IMR-90 (cell line): ENCODE data around the gene SLC6A6. TPM values are rescaled to one million over a fixed set of nuclear protein-coding genes. Genes with fewer than 3 reads are reported as not detected.
A peak's percentile ranks its signal among the peaks of the same experiment; 100 is the strongest.

Experiments used
- ATAC-seq: fragments of 200-7000 bp; cut with Tn5 transposase; 2 replicates; pipeline ENCODE4 v1.9.1; 2020; ENCODE audit warnings: low read depth, mild to moderate bottlenecking, moderate library complexity
- BruUV-seq: library from RNA; stranded (reverse); fragments of 400-500 nt; replicated peaks from 2 replicates; lab custom pipeline; 2021; lab: Mats Ljungman, UMichigan
- CTCF ChIA-PET: fragments of 300-600 bp; formaldehyde crosslinking; extraction: SDS; loops from one replicate; lab custom pipeline; 2021; ENCODE audit warnings: antibody characterized with exemption; lab: Yijun Ruan, JAX
- POLR2A ChIA-PET: fragments of 300-600 bp; sonication (Branson Sonifier 250); formaldehyde crosslinking; loops from one replicate; lab custom pipeline; 2022; ENCODE audit warnings: antibody characterized with exemption; ENCODE audit not compliant: unreplicated experiment; lab: Charles Lee
- DNase-seq: peaks from one replicate; pipeline ENCODE4 v3.0.0; 2013
- H2AFZ ChIP-seq: replicated peaks from 2 replicates; pipeline ENCODE3; 2013; ENCODE audit warnings: low read length, mild to moderate bottlenecking; ENCODE audit not compliant: poor library complexity
- H2AK5ac ChIP-seq: 2 replicates; pipeline ENCODE4 v1.6.1; 2013; ENCODE audit warnings: low read depth, low read length, inconsistent platforms
- H2AK9ac ChIP-seq: replicated peaks from 2 replicates; pipeline ENCODE3; 2013; ENCODE audit warnings: mild to moderate bottlenecking, low read depth, low read length, moderate library complexity; ENCODE audit not compliant: poor library complexity
- H2BK120ac ChIP-seq: 2 replicates; pipeline ENCODE4 v1.6.1; 2013; ENCODE audit warnings: low read depth, low read length, inconsistent platforms
- H2BK15ac ChIP-seq: 3 replicates; pipeline ENCODE4 v1.6.1; 2013; ENCODE audit warnings: low read depth, low read length, inconsistent platforms
- H2BK20ac ChIP-seq: 2 replicates; pipeline ENCODE4 v1.6.1; 2013; ENCODE audit warnings: low read depth, mild to moderate bottlenecking, inconsistent platforms, low read length, moderate library complexity
- H2BK5ac ChIP-seq: 2 replicates; pipeline ENCODE4 v1.6.1; 2013; ENCODE audit warnings: mild to moderate bottlenecking, low read depth, low read length, inconsistent platforms; ENCODE audit not compliant: poor library complexity, severe bottlenecking
- H3K14ac ChIP-seq: replicated peaks from 2 replicates; pipeline ENCODE4 v1.6.1; 2013; ENCODE audit warnings: low read depth, low read length, inconsistent platforms
- H3K18ac ChIP-seq: 2 replicates; pipeline ENCODE4 v1.6.1; 2013; ENCODE audit warnings: low read depth, low read length, control low read depth
- H3K23ac ChIP-seq: 2 replicates; pipeline ENCODE4 v1.6.1; 2013; ENCODE audit warnings: low read depth, low read length, inconsistent platforms
- H3K27ac ChIP-seq: 2 replicates; pipeline ENCODE4 v1.5.1; 2013; ENCODE audit warnings: mild to moderate bottlenecking, control low read depth, low read length; ENCODE audit not compliant: insufficient read depth
- H3K27me3 ChIP-seq: 2 replicates; pipeline ENCODE4 v1.6.1; 2013; ENCODE audit warnings: low read length; ENCODE audit not compliant: control insufficient read depth, insufficient read depth
- H3K36me3 ChIP-seq: 2 replicates; pipeline ENCODE4 v1.6.1; 2013; ENCODE audit warnings: low read length, mixed read lengths; ENCODE audit not compliant: control insufficient read depth, insufficient read depth
- H3K4ac ChIP-seq: 2 replicates; pipeline ENCODE4 v1.6.1; 2013; ENCODE audit warnings: low read depth, low read length, inconsistent platforms
- H3K4me1 ChIP-seq: 2 replicates; pipeline ENCODE4 v1.6.1; 2013; ENCODE audit warnings: low read length, mixed read lengths; ENCODE audit not compliant: control insufficient read depth, insufficient read depth
- H3K4me2 ChIP-seq: 2 replicates; pipeline ENCODE4 v1.6.1; 2013; ENCODE audit warnings: low read depth, mild to moderate bottlenecking, control low read depth, low read length, moderate library complexity
- H3K4me3 ChIP-seq: 2 replicates; pipeline ENCODE4 v1.5.1; 2013; ENCODE audit warnings: low read depth, mild to moderate bottlenecking, control low read depth, low read length, moderate library complexity; ENCODE audit not compliant: insufficient read depth
- H3K56ac ChIP-seq: 2 replicates; pipeline ENCODE4 v1.6.1; 2013; ENCODE audit warnings: low read length, inconsistent platforms; ENCODE audit not compliant: insufficient read depth; ENCODE audit errors: extremely low read depth
- H3K79me1 ChIP-seq, 2 experiments: 2 replicates each; pipeline ENCODE4 v1.6.1; 2013; ENCODE audit warnings: low read length in 2 of 2, inconsistent platforms in 1 of 2, low read depth in 1 of 2
- H3K9ac ChIP-seq: 2 replicates; pipeline ENCODE4 v1.6.1; 2013; ENCODE audit warnings: low read depth, low read length, control low read depth
- H3K9me1 ChIP-seq: 2 replicates; pipeline ENCODE4 v1.6.1; 2013; ENCODE audit warnings: low read length, inconsistent platforms; ENCODE audit not compliant: insufficient read depth
- H3K9me3 ChIP-seq: 2 replicates; pipeline ENCODE4 v1.6.1; 2013; ENCODE audit warnings: low read length; ENCODE audit not compliant: control insufficient read depth, insufficient read depth
- H4K20me1 ChIP-seq: 2 replicates; pipeline ENCODE4 v1.6.1; 2013; ENCODE audit warnings: low read length, inconsistent platforms; ENCODE audit not compliant: insufficient read depth
- H4K5ac ChIP-seq: 2 replicates; pipeline ENCODE4 v1.6.1; 2013; ENCODE audit warnings: mild to moderate bottlenecking, low read depth, low read length, control low read depth
- H4K8ac ChIP-seq, 2 experiments: 2 replicates each; pipeline ENCODE4 v1.6.1; 2013; ENCODE audit warnings: low read depth in 2 of 2, low read length in 2 of 2, control low read depth in 1 of 2, inconsistent platforms in 1 of 2
- H4K91ac ChIP-seq: 2 replicates; pipeline ENCODE4 v1.6.1; 2013; ENCODE audit warnings: low read depth, low read length, inconsistent platforms; ENCODE audit not compliant: insufficient read depth
- BHLHE40 ChIP-seq: fragments of 150-350 bp; IDR thresholded peaks from 2 replicates; pipeline ENCODE4 v1.6.1; 2016; ENCODE audit warnings: mild to moderate bottlenecking, low read depth, low read length
- CEBPB ChIP-seq: IDR thresholded peaks from 2 replicates; pipeline ENCODE4 v1.6.1; 2012; ENCODE audit warnings: low read depth, low read length, improper control_type of control experiment
- CHD1 ChIP-seq: IDR thresholded peaks from 2 replicates; pipeline ENCODE4 v1.6.1; 2012; ENCODE audit warnings: low read depth, low read length, improper control_type of control experiment
- ELK1 ChIP-seq: fragments of 150-350 bp; IDR thresholded peaks from 2 replicates; pipeline ENCODE4 v1.6.1; 2016; ENCODE audit warnings: low read depth, mild to moderate bottlenecking, low read length, moderate library complexity, borderline replicate concordance
- MAFK ChIP-seq: IDR thresholded peaks from 2 replicates; pipeline ENCODE4 v1.6.1; 2012; ENCODE audit warnings: low read depth, low read length, improper control_type of control experiment
- MAZ ChIP-seq: IDR thresholded peaks from 2 replicates; pipeline ENCODE4 v1.6.1; 2012; ENCODE audit warnings: low read depth, mild to moderate bottlenecking, low read length, improper control_type of control experiment, moderate library complexity, borderline replicate concordance
- NFE2L2 ChIP-seq: fragments of 150-350 bp; IDR thresholded peaks from 2 replicates; pipeline ENCODE4 v1.6.1; 2016; ENCODE audit warnings: low read depth, mild to moderate bottlenecking, low read length
- POLR2A ChIP-seq: IDR thresholded peaks from 2 replicates; pipeline ENCODE4 v1.6.1; 2012; ENCODE audit warnings: mild to moderate bottlenecking, low read depth, low read length
- RAD21 ChIP-seq: IDR thresholded peaks from 2 replicates; pipeline ENCODE4 v1.6.1; 2012; ENCODE audit warnings: low read length, improper control_type of control experiment
- RCOR1 ChIP-seq: IDR thresholded peaks from 2 replicates; pipeline ENCODE4 v1.6.1; 2012; ENCODE audit warnings: mild to moderate bottlenecking, low read length, improper control_type of control experiment; ENCODE audit not compliant: insufficient replicate concordance
- RFX5 ChIP-seq: IDR thresholded peaks from 2 replicates; pipeline ENCODE4 v1.8.0; 2012; ENCODE audit warnings: low read depth, mild to moderate bottlenecking, low read length, moderate library complexity
- SMC3 ChIP-seq: fragments of 150-350 bp; IDR thresholded peaks from 2 replicates; pipeline ENCODE4 v1.6.1; 2016; ENCODE audit warnings: low read depth, mild to moderate bottlenecking, antibody characterized with exemption, low read length, moderate library complexity
- USF2 ChIP-seq: fragments of 150-350 bp; IDR thresholded peaks from 2 replicates; pipeline ENCODE4 v1.6.1; 2017; ENCODE audit warnings: mild to moderate bottlenecking, antibody characterized with exemption, low read length, low read depth
- WGBS, 2 experiments: methylation state at CpG; one replicate each; pipeline versions ENCODE4 v1.1.5 to v1.1.7; 2013; ENCODE audit warnings: missing lambda C conversion rate in 2 of 2; ENCODE audit not compliant: insufficient read length in 1 of 2; ENCODE audit errors: extremely low coverage in 2 of 2; 5-methylcytosine and 5-hydroxymethylcytosine counted together
- dilution Hi-C: fragments of 300-500 bp; cut with HindIII; formaldehyde crosslinking; loops from one replicate; pipeline ENCODE4 v1.14.3; 2018; ENCODE audit warnings: low sequenced_read_pairs; ENCODE audit not compliant: unreplicated experiment
- in situ Hi-C: fragments of 300-500 bp; cut with MboI; formaldehyde crosslinking; loops from 3 replicates; pipeline ENCODE4 v1.14.3; 2019; ENCODE audit warnings: low sequenced_read_pairs, inconsistent platforms, mixed read lengths
- intact Hi-C: fragments of 100-400 bp; cut with micrococcal nuclease; formaldehyde crosslinking; loops from 2 replicates; pipeline ENCODE4 v1.10.0; 2022
- polyA plus RNA-seq, 3 experiments: library from polyadenylated mRNA; depleted of rRNA; stranded (reverse); fragments of >200 nt; gene quantifications; 2 replicates each; pipeline ENCODE4 v1.2.3, GENCODE V29; 2012; ENCODE audit warnings: low replicate concordance in 1 of 3
- total RNA-seq: library from RNA; depleted of rRNA; stranded (reverse); fragments of >200 nt; gene quantifications from 2 replicates; pipeline ENCODE4 v1.2.3, GENCODE V29; 2012

The SLC6A6 gene
- total and polyA plus RNA-seq, 2 of the 4 experiments (the other 2 are of a cell fraction), result 29.9 to 39.4 TPM

- H3K56ac ChIP-seq, result no peak overlapping the region
- no peaks in the 10 kb centered on the region for H3K79me1 ChIP-seq
- no peak overlapping the region for H3K4me3 ChIP-seq
- no peak overlapping the region for H2AK9ac ChIP-seq
- intact Hi-C loops (no loop called here), dilution Hi-C loops (no loop called here), in situ Hi-C loops (no loop called here)
- no peaks in the 10 kb centered on the region for H4K20me1 ChIP-seq
- H2AK5ac ChIP-seq, result 0 out of 2 replicates have a peak overlapping the region, but pooled peaks have one; percentile 66
- CTCF ChIA-PET, result interaction anchor here (0.9 to 1.7 kb wide), 3 partner anchors 42 to 589 kb away, joined by 3 to 4 read pairs (median 3); no protein-coding TSS in a partner anchor
- H3K4me2 ChIP-seq, result no peak overlapping the region
- H3K23ac ChIP-seq, result peak overlapping the region; percentile 86; the same call in 1 of the 2 replicates
- H3K14ac ChIP-seq, result 0 out of 2 replicates have a peak overlapping the region, but pooled peaks have one; percentile 37
- peaks cover 23% of the 10 kb centered on the region for H3K9me1 ChIP-seq
- H4K91ac ChIP-seq, result peak overlapping the region; percentile 89
- H3K36me3 ChIP-seq, result no peaks in the 10 kb centered on the region
- H2BK15ac ChIP-seq, result no peak overlapping the region
- H3K9ac ChIP-seq, result no peak overlapping the region
- no peak for TF ChIP-seq SMC3
- no peak for TF ChIP-seq POLR2A
- no peak for TF ChIP-seq MAFK
- TF ChIP-seq CHD1, result no peak
- no peak for TF ChIP-seq RCOR1
- TF ChIP-seq RAD21, result no peak
- TF ChIP-seq MAZ, result no peak
- no peak for TF ChIP-seq RFX5
- no peak for TF ChIP-seq USF2
- no peak for TF ChIP-seq BHLHE40
- TF ChIP-seq NFE2L2, result no peak
- TF ChIP-seq CEBPB, result no peak
- TF ChIP-seq ELK1, result no peak
- DNase-seq (no peak), ATAC-seq (no peak)
- no peak overlapping the region for H2AFZ ChIP-seq
- H2BK20ac ChIP-seq, result peak overlapping the region; percentile 77
- no CpG with 5 or more reads among the region's 1 CpG for WGBS, 2 experiments
- H3K27me3 ChIP-seq, result no peaks in the 10 kb centered on the region
- no peak overlapping the region for H4K5ac ChIP-seq
- POLR2A ChIA-PET, result interaction anchor here (0.6 to 1.2 kb wide), 2 partner anchors 34 to 92 kb away, joined by 3 read pairs; no protein-coding TSS in a partner anchor
- peak overlapping the region; percentile 14; the same call in 1 of the 2 replicates for H3K4ac ChIP-seq
- no peak overlapping the region for H2BK5ac ChIP-seq
- no TSS peak for BruUV-seq
- peak overlapping the region; percentile 86 for H2BK120ac ChIP-seq
- no peaks in the 10 kb centered on the region for H3K9me3 ChIP-seq
- peak overlapping the region in 1 of 2 experiments; percentile 24; a peak in 1 of 4 replicates for H4K8ac ChIP-seq
- H3K18ac ChIP-seq, result peak overlapping the region; percentile 21; the same call in 1 of the 2 replicates
- H3K27ac ChIP-seq, result no peak overlapping the region
- peaks cover 28% of the 10 kb centered on the region for H3K4me1 ChIP-seq
Measured at GRCh38 chr3:14357463-14357862, 44.9 kb upstream of the SLC6A6 start.
